ENCODE measurements around the gene INHBA.

The INHBA gene

DNA sequence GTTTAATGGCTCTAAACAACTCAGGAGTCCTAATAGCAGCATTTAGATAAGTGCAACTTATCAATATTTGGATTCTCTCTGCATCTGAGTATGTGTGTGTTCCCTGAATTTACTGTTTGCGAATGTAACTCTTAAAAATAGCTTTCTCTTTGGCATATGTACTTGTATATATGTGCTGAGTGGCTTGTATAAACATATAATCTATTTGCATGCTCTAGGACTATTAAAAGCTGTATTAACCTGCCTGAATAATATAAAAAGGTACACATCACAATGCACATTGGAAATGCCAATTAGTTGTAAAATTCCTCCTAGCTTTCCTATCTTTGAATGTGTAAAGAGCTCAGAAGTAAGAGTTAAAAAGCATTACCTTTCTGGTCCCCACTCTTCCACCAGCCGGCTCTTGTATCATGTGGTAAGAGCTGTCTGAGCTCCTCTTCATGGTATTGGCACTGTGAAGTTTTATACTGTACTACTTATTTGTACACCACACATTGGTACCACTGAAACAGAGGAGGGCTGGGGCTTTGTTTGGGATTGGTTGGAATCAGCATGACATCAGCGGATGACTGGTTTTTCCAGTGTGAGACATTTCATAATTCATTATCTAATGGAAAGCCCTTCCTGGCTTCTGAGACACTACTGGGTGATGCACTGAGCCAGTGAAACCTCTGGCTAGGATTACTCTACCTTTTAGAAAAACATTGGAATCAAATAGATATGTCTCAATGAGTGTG is at the start of gene INHBA:
Gene INHBA, minus strand, starts transcription at position 456 of the 737 bp plus-strand sequence. CDS start 2,716 bp downstream, outside the sequence.
- no peak for DNase-seq

GRCh38 chr7:41752615-41753014 is 49.7 kb upstream of the INHBA start:
- no peak for DNase-seq

GRCh38 chr7:41750661-41751540 is 48.0 kb upstream of the INHBA start:
- DNase-seq: no peak

DNA sequence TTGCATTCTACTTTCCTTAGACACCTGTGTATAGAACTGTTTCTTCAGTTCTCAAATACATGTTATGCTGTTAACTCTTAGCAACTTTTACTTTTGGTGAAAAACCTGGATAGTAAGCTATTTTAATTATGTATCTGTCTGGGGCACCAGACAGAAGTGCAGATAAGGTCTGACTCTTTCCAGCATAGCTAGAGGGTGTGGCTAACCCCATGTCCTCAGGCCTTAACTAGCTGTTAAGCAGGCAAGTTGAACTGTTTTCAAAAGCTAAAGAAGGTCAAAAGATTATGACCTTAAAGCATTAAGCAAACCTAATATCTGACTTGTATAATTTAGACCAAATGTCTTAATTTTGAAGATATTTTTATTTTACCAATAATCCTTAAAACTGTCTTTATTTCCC is 45.1 kb upstream of the INHBA start:
- no peak for DNase-seq

DNA sequence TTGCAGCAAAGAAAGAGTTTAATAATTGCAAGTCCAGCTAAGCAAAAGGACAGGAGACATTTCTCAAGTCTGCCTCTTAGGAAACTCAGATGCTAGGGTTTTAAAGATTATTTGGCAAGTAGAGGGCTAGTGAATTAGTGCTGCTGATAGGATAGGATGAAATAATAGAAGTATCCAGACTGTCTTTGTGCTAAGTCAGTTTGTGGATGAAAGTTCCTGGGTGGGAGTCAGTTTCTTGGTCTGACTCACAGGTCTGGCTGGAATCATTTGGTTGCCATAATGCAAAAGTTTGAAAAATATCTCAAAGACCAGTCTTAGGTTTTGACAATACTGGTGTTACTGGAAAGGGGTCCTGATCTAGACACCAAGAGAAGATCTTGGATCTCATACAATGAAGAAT is 42.6 kb upstream of the INHBA start:
- DNase-seq: no peak

GRCh38 chr7:41744161-41744560 is 41.3 kb upstream of the INHBA start:
- DNase-seq: no peak

DNA sequence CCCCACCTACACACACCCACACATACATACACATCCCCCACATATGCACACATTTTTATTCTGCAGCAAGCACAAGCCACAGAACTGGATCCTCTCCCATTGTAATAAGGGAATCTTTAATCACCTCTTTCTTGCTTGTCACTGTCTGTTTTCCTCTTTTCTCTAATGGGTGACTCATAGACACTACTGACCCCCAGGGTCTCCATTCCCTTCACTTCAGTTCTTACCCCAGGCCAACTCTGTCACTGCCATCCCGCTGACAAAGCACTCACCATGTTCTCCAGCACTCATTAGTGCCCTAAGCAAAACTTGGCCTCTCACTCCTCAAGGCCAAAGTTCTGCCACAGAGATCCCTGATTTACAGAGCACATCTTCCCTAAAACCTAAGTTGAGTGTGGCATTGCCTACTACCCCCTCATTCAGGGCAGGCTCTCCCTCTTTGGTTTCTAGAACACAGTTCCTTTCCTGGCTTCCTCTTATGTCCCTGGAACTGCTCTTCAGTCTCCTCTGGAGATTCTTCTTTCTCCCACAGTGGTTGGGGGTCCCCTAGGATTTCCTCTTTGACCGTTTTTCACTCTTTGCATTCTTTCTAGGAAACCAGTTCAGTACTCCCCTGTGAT is 39.6 kb upstream of the INHBA start:
- DNase-seq: no peak

- no peak for DNase-seq
Measured at GRCh38 chr7:41738806-41739205, 35.9 kb upstream of the INHBA start.

DNA sequence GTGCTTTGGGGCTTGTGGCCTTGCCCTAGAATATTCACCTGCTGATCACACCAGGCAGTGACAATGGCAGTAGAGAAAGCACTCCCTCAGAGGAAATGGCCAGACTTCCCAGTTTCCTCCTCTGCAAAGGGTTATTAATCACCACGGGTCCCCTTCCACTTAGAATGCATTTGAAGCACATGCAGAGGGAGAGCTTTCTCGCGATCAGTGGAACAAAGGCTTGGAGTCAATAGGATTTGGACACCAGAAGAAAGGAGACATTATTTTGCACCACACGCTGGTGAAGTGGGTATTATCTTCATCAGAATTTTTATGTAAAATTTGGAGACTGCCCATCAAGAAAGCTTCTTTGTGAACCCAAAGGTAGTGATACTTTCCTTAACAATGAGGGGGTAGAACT is 35.4 kb upstream of the INHBA start:
- DNase-seq: no peak

GRCh38 chr7:41735206-41735605 is 32.3 kb upstream of the INHBA start:
- no peak for DNase-seq

DNA sequence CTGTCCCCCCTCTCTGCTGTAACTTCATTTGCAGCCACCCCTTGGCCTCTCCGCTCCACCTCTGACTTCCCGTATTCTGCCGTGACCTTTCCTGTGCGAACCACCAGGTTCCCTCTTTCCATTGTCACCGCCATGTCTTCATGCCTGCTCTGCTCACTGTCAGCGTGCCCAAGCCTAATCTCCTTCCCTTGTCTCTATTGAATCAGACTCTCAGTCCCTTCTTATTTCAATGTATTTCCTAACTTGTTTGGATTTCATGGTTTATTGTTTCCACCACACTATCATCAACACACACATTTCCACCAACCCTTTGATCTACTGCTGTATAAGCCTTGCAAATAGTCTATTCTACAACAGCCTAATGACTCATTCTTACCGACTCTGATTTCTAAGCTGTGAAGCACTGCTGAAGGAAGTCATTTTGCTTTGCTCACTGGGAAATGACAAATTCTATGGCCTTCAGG is 30.0 kb upstream of the INHBA start:
- no peak for DNase-seq

DNA sequence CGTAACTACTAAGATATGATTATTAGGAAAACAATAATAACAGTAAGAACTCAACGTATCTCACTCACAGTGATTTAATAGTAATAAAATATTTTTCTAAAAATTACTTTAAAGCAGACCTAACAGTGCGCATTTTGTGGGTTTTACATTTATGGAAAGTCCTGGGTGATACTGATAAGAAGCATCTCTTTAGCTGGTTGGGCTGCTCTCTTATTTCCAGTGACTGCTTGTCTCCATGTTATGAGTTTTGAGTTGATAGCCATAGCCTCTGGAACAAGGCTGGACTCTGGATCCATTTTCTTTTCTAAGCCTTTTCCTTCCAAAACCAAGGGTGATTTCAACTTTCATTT is 29.5 kb upstream of the INHBA start:
- no peak for DNase-seq

DNA sequence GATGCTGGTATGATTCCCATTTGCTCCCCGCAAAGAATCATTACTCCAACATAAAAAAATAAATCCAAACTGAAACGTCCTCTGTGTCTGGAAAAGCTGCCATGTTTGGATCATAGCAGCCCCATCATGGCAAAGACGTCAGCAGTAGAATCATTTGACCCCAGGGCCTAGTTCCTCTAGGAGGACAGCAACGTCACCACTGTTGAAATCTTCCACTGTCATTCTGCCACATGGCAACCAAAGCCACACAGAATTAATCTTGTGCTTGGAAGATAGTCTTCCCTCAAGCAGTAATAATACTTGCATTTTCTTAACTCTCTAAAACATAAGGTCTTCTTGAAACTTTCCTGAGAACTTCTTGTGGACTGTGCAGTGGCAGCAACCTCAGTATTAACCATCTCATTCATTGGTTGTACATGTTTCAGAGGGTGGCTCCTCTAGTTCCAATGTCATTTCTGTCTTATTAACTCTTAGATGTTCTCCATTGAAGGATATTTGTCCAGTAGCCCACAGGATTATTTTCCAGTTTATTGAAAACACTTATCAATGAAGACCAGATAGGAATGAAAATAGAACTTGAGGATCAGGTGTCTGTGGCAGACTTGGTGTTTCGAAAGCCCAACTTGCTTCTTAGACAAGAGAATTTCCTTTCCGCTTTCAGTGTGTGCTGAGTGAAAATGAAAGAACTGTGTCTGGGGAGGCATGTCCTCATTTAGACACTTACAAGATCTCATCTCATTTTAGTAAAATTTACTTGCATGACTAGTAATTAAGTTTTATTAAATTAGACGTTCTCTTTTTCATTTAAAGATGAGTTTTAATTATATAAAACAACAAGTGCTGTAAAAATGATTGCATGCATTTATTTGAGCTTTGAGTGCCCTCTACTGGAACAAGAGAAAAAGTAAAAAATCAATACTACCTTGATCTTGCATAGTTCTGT is 28.9 kb upstream of the INHBA start:
- peak in 1 of 2 experiments; percentile 3 for DNase-seq

DNA sequence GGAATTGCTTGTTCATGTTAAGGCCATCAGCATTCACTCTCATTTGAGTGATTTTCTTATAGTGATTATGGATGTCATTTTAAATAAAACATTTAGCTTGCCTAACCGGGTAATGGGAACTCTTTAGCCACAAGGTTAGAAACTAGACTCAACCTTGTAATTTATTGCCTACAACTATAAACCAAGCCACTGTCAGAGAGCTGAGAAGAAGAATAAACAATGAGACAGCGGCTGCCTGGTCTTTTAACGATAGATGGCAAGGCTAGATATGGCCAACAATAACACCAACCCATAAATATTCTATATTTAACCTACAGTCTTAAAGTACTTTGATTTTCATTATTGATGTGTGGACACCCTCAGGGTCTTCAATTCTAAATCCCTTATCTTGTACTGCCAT is 27.8 kb upstream of the INHBA start:
- DNase-seq: no peak

- no peak for DNase-seq
Measured at GRCh38 chr7:41730161-41730560, 27.3 kb upstream of the INHBA start.

- no peak for DNase-seq
Measured at GRCh38 chr7:41729059-41729458, 26.2 kb upstream of the INHBA start.

DNA sequence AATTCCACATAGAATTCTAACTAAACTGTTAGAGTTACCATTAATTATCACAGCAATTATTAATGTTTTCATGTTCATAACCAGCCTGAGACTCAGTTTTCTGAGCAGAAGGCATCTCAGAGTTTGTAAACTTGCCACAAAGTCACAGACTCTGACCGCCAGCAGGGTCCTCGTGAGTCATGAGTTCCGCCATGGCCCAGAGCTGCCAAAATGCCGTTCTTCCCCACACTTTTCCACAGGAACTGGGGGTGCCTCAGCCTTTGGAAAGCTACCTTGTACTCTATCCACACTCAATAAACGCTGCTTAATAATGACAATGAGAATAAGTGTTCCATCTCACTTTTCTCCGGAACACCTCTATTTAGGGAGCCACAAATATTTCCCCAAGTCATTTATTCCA is 22.1 kb upstream of the INHBA start:
- no peak for DNase-seq

GRCh38 chr7:41720886-41721285 is 18.0 kb upstream of the INHBA start:
- no peak for DNase-seq

- no peak for DNase-seq
Measured at GRCh38 chr7:41720046-41720445, 17.2 kb upstream of the INHBA start.

DNA sequence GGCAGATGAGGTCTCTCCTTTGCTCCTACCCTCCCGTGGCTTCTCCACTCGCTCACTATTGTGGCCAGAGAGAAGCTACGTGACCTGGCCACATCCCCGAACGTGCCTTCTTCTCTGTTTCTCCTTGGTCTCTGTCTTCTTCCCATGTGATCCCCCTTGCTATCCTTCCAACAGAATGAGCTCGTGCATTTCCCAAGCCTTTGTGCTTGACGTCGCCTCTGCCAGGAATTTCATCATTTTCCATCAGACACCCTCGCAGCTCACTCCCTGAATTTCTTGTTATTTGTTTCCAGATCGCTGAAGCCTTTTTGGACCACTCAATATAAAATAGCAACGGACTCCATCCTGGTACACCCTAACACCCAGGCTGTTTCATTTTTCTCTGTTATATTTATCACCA is 13.8 kb upstream of the INHBA start:
- DNase-seq: no peak

GRCh38 chr7:41715000-41715399 is 12.1 kb upstream of the INHBA start:
- no peak for DNase-seq

- no peak for DNase-seq
Measured at GRCh38 chr7:41711283-41712064, 8.6 kb upstream of the INHBA start.
